NCI-H146 (cell line): ENCODE results near the gene GRN.
A peak's percentile ranks its signal among the peaks of the same experiment; 100 is the strongest.

Experiments used
- DNase-seq: peaks from one replicate; lab custom pipeline; 2025; lab: John Stamatoyannopoulos, UW

GRN gene

DNA sequence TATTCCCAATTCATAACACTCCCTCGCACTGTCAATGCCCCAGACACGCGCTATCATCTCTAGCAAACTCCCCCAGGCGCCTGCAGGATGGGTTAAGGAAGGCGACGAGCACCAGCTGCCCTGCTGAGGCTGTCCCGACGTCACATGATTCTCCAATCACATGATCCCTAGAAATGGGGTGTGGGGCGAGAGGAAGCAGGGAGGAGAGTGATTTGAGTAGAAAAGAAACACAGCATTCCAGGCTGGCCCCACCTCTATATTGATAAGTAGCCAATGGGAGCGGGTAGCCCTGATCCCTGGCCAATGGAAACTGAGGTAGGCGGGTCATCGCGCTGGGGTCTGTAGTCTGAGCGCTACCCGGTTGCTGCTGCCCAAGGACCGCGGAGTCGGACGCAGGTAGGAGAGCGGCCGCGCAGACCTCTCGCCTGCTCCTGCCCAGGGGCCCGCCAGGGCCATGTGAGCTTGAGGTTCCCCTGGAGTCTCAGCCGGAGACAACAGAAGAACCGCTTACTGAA is at the start of gene GRN:
Gene GRN (plus strand): TSS at position 364 of the 515 bp plus-strand sequence. CDS start 3,863 bp downstream, outside the sequence.
- DNase-seq = peak; percentile 98

DNA sequence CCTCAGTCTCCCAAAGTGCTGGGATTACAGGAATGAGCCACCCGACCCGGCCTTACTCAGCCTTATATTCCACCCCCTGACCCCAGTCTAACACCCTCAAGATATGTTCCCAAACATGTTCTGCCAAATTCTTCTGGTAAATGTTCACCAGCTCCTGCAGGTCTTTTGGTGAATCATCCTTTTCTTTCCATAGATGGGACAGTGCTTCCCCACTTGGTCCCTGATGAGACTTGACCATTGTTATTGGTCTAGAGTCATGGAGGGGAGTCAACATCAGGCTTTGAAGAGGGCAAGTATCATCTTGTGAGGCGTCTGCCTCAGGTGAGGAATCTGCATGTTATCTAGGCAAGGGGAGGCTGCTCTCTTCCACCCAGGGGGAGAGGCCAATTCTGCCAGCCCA is 47.1 kb upstream of the GRN start:
- DNase-seq = no peak

- DNase-seq = no peak
These were observed 40.5 kb upstream of the GRN start for GRCh38 chr17:44304651-44305050.

DNA sequence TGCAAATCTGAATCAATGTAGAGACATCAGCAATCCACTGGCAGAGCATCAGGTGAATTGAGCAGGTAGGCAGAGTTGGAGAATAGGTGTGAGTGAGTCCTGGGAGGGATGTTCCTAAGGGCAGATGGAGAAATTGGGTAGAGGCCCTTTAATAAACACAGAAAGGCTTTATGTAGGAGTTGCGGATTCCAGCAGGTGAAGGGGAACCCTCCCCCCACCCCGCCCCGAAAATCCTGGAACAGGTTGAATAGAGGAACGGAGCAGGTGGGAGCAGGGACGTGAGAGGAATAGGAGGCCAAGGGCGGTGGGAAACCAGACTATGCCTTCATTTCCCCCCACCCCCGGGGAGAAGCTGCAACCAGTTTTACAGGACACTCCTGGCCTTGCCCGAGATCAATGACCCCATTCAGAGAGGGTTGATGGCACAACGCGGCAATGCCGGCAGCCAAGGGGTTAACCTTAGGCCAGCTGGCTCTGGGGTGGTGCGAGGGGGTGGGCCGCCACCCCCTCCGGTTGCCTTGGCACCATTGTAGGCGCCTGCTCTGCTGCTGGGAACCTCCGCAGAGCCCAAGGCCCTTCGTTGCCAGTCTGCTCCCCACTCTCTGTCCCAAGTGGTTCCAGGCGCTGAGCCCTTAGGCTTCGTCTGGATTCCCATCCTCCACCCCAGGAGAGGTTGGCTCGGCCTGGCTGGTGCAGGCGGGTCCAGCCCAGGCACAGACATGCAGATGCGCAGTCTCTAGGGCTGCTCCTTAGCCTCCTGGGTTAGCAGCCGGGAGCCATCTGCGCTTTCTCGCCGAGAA is 37.5 kb upstream of the GRN start:
- DNase-seq = peak; percentile 69

DNA sequence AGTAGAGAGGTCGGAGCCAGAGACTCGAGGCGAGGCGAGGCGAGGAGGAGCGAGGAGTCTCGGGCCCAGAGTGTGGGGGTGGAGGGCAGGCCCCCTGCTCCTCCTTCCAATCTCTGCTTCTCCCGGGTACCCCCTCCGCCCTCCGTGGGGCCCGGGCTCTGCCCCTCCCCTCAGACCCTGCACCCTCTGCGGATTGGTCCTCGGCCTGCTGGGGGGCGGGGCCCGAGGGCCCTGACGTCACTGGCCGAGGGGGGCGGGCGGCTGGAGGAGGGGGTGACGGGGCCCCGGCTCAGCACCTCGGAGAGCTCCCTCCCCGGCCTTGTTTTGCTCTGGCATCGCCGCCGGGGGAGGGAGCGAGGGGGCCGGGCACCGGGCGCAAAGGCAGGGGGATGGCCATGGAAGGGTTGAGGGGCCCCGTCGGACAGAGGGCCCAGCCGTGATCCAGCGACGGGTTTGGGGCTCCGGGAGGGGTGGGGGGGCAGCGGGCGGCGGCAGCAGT is 36.7 kb upstream of the GRN start, which contains the start of gene RUNDC3A:
Gene RUNDC3A (plus strand): TSS at position 282 of the 499 bp plus-strand sequence. CDS start 232 bp downstream, outside the sequence.
- peak; percentile 92 for DNase-seq

GRCh38 chr17:44308865-44309264 is 36.2 kb upstream of the GRN start:
- DNase-seq = peak; percentile 55

DNA sequence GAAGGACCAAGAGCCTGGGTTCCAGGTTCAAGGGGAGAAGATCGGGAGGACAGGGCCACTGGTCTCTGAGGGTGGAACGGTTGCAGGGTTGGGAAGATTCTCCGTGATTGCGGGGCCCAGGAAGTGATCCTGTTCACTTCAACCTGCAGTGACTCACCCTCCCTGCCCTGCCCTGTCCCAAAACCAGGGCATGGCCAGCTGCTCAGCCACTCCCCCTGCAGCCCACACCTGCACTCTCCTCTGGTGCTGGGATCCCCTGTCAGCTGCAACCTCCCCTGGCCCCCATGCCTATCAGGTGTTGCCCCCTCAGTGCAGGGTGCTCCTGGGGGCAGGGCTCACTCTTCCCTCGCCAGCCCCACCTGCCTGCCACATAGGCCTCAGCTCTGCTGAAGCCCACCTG is 35.6 kb upstream of the GRN start:
- no peak for DNase-seq

GRCh38 chr17:44310188-44310587 is 34.9 kb upstream of the GRN start:
- no peak for DNase-seq

DNA sequence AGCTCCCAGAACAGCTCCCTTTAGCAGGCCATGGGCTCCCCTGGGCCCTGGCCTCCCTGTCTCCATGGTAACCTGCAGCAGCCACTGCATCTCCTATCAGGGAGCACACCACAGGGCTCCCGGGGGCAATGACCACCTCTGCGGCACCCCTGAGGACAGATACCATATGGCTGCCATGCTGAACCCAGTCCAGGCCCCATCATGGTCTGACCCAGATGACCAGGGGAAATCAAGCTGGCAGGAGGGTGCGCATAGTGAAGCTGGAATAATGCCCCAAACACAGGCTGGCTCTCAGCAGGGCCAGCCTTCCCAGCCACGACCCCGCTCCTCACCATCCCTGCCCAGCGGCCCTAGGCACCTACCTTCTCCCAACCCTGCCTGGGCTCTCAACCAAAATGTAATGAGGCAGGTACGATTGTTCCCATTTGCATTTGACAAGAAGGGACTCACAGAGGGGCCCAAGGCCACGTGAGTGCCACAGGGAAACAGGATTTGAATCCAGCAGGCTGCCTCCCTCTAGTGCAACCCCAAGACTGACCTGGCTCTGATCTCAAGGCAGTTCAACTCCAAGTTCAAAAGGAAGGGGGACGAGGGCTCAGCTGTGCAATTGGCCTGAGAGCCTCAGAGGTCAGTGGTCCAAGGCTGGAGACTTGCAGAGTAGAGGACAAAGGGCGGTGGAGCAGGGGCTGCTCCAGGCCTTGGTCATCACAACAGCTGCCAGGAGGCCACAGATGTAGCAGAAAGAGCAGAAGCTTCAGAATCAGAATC is 34.3 kb upstream of the GRN start:
- DNase-seq = no peak

DNA sequence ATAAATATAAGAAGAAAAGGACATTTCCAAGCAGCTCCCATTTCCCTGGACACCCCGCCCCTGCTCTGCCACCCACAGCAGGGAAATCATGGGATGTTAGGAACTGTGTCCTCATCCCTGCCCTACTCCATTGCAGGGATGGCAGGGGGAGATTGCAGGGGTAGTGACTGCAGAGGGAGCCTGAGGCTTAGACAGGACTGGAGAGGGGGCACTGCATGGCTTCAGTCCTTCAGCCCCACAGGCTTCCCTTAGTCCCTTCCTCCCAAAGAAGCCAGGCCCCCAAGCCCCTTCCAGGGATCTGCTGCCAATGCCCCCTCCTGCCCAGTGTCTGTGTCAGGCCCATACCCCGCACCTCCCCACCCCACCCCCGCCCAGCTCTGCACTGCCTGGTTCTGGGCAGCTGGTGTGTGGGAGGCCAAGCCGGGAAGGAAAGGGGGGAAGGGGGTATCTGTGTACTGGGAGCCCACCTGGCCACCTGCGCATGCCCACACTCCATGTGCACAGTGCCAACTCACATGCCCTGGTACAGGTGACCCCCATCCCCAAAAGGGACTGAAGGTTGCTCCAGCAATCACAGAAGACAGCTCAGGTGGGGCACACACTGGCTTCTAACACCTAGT is 33.4 kb upstream of the GRN start:
- DNase-seq = no peak

- DNase-seq = no peak
These were observed 32.6 kb upstream of the GRN start for GRCh38 chr17:44312396-44313104.

DNA sequence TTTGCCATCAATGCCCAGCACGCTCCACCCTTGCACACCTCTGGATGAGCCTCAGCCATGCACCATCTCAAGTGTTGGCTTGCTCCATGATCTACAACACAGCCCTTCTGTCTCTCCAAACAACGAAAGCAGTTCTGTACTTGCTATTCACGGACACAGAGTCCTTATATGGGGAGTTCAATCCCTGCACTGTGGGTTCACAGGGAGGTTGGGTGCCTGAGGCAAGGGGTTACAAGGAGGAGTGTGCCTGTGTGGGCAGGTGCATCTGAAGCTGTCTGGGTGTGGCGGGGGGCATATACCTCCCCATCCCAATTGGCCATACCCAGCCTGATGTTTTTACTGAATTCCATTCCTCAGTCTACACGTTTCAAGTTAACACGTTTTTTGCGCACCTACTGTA is 31.1 kb upstream of the GRN start:
- DNase-seq = no peak

- no peak for DNase-seq
These were observed 30.6 kb upstream of the GRN start for GRCh38 chr17:44314524-44314868.

DNA sequence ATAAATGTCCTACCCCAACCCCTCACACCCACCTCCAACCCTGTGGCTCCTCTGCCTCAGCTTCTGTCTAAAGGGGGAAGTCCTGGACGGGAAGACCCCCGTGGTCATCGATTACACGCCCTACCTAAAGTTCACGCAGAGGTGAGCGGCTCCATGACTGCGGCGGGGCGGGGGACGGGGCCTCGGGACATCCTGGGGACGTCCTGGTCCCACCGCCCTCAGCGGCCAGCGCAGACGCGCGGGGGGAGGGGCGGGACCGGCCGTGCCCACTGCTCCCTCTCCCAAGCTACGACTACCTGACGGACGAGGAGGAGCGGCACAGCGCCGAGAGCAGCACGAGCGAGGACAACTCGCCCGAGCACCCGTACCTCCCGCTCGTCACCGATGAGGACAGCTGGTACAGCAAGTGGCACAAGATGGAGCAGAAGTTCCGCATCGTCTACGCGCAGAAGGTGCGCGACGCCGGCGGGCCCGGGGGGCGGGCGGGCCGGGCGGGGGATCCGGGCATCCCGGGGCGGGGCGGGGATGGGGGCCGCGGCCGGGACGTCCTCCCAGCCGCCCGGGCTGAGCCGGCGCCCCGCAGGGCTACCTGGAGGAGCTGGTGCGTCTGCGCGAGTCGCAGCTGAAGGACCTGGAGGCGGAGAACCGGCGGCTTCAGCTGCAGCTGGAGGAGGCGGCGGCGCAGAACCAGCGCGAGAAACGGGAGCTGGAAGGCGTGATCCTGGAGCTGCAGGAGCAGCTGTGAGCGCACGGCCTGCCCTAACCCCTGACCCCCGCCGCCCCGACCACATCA is 30.0 kb upstream of the GRN start:
- DNase-seq = no peak

DNA sequence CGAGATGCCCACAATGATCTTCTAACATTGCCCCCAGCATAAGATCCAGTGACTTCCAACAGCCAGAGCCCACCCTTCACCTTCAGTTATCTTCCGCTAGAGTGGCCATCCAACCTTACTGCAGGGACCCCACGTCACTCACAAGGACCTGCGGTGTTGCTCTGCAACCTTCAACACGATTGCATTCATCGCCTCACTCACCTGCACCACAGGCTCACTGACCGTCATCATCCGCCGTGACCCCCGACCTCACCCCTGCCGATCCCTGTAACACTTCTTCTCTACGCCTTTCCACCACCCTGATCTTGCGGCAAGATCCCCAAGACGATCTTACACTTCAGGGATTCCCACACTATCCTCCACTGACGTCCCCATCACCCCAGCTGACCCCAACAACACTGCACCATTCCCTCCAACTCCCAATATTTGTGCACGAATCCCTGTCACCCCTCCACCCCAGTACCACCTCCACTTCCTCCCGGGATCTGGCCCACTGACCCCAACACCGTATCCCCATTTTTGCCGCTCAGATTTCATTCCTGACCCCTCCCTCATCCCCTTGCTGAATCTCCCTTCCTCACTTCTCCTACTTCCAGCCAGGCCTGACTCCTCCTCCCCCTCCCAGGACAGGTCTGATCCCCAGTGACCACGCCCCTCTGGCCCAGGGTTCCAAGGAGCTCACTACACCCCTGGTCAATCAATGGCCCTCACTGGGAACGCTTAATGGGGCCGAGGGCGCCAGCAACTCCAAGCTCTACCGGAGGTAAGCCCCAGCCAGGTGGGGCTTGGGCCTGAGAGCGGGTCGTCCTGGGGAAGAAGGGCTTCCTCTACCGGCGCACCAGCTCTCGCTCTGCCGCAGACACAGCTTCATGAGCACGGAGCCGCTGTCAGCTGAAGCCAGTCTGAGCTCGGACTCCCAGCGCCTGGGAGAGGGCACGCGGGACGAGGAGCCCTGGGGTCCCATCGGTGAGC is 29.1 kb upstream of the GRN start:
- no peak for DNase-seq

DNA sequence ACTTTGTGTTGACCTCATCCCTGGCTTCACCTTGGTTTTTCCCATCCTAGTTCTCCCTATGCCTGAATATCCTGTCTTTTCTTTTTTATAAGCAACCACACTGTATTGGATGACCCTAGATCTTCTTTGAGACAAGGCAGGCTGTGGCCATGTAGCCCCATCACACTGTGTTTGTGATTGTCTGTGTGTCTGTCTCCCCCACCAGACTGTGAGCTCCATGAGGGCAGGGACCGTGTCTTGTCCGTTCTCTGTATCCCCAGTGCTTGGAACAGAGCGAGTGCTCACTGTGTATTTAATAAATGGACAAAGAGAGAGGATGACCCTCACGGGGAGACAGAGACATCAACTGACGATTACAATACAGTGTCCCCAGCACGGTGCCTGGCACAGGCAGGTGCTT is 27.6 kb upstream of the GRN start:
- no peak for DNase-seq

DNA sequence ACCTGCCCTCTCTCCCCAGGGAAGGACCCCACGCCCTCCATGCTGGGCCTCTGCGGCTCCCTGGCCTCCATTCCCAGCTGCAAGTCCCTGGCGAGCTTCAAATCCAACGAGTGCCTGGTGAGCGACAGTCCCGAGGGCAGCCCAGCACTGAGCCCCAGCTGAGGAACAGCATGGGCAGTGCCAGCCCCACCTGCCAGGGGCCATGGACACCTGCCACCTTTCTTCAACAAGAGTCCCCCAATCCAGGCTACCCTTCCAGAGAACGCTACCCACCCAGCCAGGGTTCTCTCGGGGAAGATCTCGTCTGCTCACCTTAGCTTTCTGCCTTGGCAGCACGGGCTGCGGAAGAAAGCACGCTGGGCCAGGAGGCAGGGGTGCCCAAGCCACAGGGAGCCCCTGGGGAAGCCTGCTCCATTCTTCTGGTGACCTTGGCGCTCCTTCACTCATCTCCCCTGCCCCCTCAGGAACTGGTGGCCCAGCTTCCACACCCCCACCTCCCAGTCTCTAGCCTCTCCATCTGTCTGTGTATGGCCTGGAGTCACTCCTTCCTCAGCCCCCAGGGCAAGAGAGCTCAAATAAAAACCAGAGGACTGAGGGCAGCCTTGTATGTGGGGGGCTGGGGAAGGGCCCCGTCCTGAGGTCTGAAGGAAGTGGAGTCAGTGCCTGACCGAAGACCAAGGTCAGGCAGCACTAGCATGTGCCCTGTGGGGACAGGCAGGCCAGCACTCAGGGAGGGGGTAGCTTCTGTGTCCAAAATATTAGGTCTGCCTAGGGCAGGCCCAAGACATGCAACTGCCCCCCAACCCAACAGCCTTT is 26.8 kb upstream of the GRN start:
- DNase-seq = no peak

DNA sequence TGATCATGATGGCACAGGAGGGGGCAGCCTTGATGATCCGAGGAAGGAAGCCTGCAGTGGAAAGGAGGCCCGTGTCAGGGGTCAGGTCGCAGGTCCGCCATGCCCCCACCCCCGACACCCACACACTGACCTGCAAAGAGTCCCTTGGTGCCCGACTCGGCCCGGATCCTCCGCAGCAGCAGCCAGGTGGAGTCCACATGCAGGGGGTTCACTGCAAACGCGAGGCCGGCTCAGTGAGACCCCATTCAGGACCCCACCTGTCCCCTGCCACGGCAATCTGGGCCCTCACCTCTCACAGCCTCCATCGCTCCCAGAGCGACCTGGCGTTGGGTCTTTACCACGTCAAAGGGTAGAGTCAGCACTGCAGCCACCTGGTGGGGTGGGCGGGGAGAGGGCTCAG is 25.0 kb upstream of the GRN start:
- DNase-seq = no peak
